ENCODE results near the gene NOC4L.

The NOC4L gene

GRCh38 chr12:132200800-132201199 is 56.5 kb downstream of the NOC4L start:
- Histone ChIP-seq H3K9me3 (ENCODE audit: control insufficient read depth, low read length) (no peaks in the 10 kb centered on the region), H3K27me3 (replicated peaks; ENCODE audit: control insufficient read depth, insufficient read depth, low read length) (peaks cover 64% of the 10 kb centered on the region), H3K4me3 (ENCODE audit: low read length) (no peak overlapping the region), H3K36me3 (ENCODE audit: control insufficient read depth, insufficient read depth, low read length, severe bottlenecking) (no peaks in the 10 kb centered on the region), H3K4me1 (ENCODE audit: control insufficient read depth, insufficient read depth, low read length) (peaks cover 12% of the 10 kb centered on the region), H3K9ac (ENCODE audit: low read length) (no peak overlapping the region)
- DNase-seq (ENCODE audit: low read depth): no peak

- H3K9ac ChIP-seq (ENCODE audit: low read length): no peak overlapping the region
- no peaks in the 10 kb centered on the region for H3K9me3 ChIP-seq (ENCODE audit: control insufficient read depth, low read length)
- peaks cover 62% of the 10 kb centered on the region for H3K27me3 ChIP-seq (replicated peaks; ENCODE audit: control insufficient read depth, insufficient read depth, low read length)
- H3K4me1 ChIP-seq (ENCODE audit: control insufficient read depth, insufficient read depth, low read length): peaks cover 12% of the 10 kb centered on the region
- no peaks in the 10 kb centered on the region for H3K36me3 ChIP-seq (ENCODE audit: control insufficient read depth, insufficient read depth, low read length, severe bottlenecking)
- DNase-seq (ENCODE audit: low read depth): no peak
- H3K4me3 ChIP-seq (ENCODE audit: low read length): no peak overlapping the region
Measured at GRCh38 chr12:132201391-132202120, 57.3 kb downstream of the NOC4L start.
